ENCODE results near the gene CDCA8.

Gene CDCA8

DNA sequence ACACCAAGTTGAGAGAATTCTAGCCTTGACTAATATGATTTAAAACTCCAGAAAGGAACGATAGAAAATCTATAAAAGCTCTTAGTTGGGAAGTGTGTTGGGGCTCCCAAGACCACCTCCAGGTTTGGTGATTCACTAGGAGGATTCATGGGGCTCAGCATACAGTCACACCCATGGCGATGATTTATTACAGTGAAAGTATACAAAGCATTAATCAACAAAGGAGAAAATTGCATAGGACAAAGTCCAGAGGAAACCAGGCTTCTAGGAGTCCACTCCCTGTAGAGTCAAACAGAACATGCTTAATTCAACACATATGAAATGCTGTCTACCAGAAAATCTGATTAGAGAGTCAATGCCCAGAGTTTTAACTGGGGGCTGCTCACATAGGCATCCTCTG is 4.8 kb downstream of the CDCA8 start:
- Histone ChIP-seq H3F3A (ENCODE audit: control insufficient read depth, insufficient read depth) (peaks cover 2% of the 10 kb centered on the region; the same call in 1 of the 2 replicates), H3K4me1 (ENCODE audit: control insufficient read depth, low read length) (peaks cover 15% of the 10 kb centered on the region), H3K9me2 (replicated peaks; ENCODE audit: control insufficient read depth, low read length) (no peaks in the 10 kb centered on the region), H3K27me3 (ENCODE audit: control insufficient read depth, low read length) (no peaks in the 10 kb centered on the region), H4K20me1 (ENCODE audit: control insufficient read depth, insufficient read depth, low read depth, low read length) (0 out of 2 replicates have a peak, but pooled peaks cover 10% of the 10 kb centered on the region), H3K79me2 (ENCODE audit: control insufficient read depth, low read length) (peaks cover 53% of the 10 kb centered on the region), H3K27ac (ENCODE audit: low read depth, low read length) (no peak overlapping the region), H3K4me3 (ENCODE audit: low read length) (no peak overlapping the region), H3K36me3 (ENCODE audit: control insufficient read depth, low read length) (peaks cover 83% of the 10 kb centered on the region), H3K9me3 (ENCODE audit: control insufficient read depth, insufficient read depth, low read length) (no peaks in the 10 kb centered on the region), H3K4me2 (ENCODE audit: low read length) (no peak overlapping the region)
- TF ChIP-seq EZH2phosphoT487 (IDR thresholded peaks at IDR 0.05; ENCODE audit: borderline replicate concordance, low read length), result no peak
- TF ChIP-seq, protein P1, sequence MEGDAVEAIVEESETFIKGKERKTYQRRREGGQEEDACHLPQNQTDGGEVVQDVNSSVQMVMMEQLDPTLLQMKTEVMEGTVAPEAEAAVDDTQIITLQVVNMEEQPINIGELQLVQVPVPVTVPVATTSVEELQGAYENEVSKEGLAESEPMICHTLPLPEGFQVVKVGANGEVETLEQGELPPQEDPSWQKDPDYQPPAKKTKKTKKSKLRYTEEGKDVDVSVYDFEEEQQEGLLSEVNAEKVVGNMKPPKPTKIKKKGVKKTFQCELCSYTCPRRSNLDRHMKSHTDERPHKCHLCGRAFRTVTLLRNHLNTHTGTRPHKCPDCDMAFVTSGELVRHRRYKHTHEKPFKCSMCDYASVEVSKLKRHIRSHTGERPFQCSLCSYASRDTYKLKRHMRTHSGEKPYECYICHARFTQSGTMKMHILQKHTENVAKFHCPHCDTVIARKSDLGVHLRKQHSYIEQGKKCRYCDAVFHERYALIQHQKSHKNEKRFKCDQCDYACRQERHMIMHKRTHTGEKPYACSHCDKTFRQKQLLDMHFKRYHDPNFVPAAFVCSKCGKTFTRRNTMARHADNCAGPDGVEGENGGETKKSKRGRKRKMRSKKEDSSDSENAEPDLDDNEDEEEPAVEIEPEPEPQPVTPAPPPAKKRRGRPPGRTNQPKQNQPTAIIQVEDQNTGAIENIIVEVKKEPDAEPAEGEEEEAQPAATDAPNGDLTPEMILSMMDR (IDR thresholded peaks at IDR 0.05; ENCODE audit: low read depth, low read length, poor library complexity, severe bottlenecking), result no peak

DNA sequence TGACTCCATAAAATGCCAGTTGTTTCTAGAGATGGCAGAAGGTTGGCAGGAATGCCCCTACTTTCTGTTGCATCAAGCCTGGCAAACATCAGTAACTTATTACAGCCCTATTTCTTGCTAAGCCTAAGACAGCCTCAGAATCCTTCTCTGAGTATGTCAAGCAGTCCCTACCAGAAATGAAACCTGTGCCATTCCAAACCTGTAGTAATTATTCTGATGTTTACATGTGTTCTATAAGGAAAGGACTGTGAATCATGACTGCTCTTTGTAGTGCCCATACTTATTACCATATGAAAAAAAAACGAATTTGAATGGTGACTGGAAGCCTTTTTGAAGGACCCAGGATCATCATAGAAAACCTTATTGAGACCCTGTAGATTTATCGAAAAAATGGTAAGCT is 5.4 kb downstream of the CDCA8 start:
- Histone ChIP-seq H3F3A (ENCODE audit: control insufficient read depth, insufficient read depth) (peaks cover 2% of the 10 kb centered on the region; the same call in 1 of the 2 replicates), H3K9me3 (ENCODE audit: control insufficient read depth, insufficient read depth, low read length) (no peaks in the 10 kb centered on the region), H3K4me2 (ENCODE audit: low read length) (no peak overlapping the region), H3K27ac (ENCODE audit: low read depth, low read length) (no peak overlapping the region), H3K79me2 (ENCODE audit: control insufficient read depth, low read length) (peaks cover 49% of the 10 kb centered on the region), H4K20me1 (ENCODE audit: control insufficient read depth, insufficient read depth, low read depth, low read length) (0 out of 2 replicates have a peak, but pooled peaks cover 10% of the 10 kb centered on the region), H3K4me1 (ENCODE audit: control insufficient read depth, low read length) (peaks cover 15% of the 10 kb centered on the region), H3K4me3 (ENCODE audit: low read length) (no peak overlapping the region), H3K36me3 (ENCODE audit: control insufficient read depth, low read length) (peaks cover 85% of the 10 kb centered on the region), H3K9me2 (replicated peaks; ENCODE audit: control insufficient read depth, low read length) (no peaks in the 10 kb centered on the region), H3K27me3 (ENCODE audit: control insufficient read depth, low read length) (no peaks in the 10 kb centered on the region)
- TF ChIP-seq, protein P1 (IDR thresholded peaks at IDR 0.05; ENCODE audit: low read depth, low read length, poor library complexity, severe bottlenecking), result no peak
- no peak for TF ChIP-seq EZH2phosphoT487 (IDR thresholded peaks at IDR 0.05; ENCODE audit: borderline replicate concordance, low read length)

DNA sequence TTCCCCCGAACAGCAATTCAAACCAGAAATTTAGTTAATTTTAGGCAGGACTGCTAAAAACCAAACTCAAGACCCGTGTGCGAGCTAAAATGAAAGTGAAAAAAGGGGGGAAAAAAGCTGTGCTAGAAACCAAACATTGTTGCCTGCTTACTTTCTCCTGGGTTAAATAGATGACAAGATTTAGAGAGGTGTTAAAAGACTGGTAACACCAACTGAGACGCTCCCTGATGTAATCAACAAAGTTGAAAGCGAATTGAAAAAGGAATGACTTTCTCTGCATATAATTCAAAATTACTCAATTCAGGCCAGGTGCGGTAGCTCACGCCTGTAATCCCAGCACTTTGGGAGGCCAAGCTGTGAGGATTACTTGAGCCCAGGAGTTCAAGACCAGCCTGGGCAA is 6.8 kb downstream of the CDCA8 start:
- Histone ChIP-seq H3F3A (ENCODE audit: control insufficient read depth, insufficient read depth) (peaks cover 2% of the 10 kb centered on the region; the same call in 1 of the 2 replicates), H3K27me3 (ENCODE audit: control insufficient read depth, low read length) (no peaks in the 10 kb centered on the region), H3K4me1 (ENCODE audit: control insufficient read depth, low read length) (peaks cover 7% of the 10 kb centered on the region), H4K20me1 (ENCODE audit: control insufficient read depth, insufficient read depth, low read depth, low read length) (0 out of 2 replicates have a peak, but pooled peaks cover 10% of the 10 kb centered on the region), H3K27ac (ENCODE audit: low read depth, low read length) (no peak overlapping the region), H3K79me2 (ENCODE audit: control insufficient read depth, low read length) (peaks cover 35% of the 10 kb centered on the region), H3K36me3 (ENCODE audit: control insufficient read depth, low read length) (peaks cover 91% of the 10 kb centered on the region), H3K9me2 (replicated peaks; ENCODE audit: control insufficient read depth, low read length) (no peaks in the 10 kb centered on the region), H3K9me3 (ENCODE audit: control insufficient read depth, insufficient read depth, low read length) (no peaks in the 10 kb centered on the region), H3K4me3 (ENCODE audit: low read length) (no peak overlapping the region), H3K4me2 (ENCODE audit: low read length) (no peak overlapping the region)
- no peak for TF ChIP-seq EZH2phosphoT487 (IDR thresholded peaks at IDR 0.05; ENCODE audit: borderline replicate concordance, low read length)
- TF ChIP-seq, protein P1 (IDR thresholded peaks at IDR 0.05; ENCODE audit: low read depth, low read length, poor library complexity, severe bottlenecking), result no peak
